ENCODE measurements around the gene APOBEC2.

Gene APOBEC2

DNA sequence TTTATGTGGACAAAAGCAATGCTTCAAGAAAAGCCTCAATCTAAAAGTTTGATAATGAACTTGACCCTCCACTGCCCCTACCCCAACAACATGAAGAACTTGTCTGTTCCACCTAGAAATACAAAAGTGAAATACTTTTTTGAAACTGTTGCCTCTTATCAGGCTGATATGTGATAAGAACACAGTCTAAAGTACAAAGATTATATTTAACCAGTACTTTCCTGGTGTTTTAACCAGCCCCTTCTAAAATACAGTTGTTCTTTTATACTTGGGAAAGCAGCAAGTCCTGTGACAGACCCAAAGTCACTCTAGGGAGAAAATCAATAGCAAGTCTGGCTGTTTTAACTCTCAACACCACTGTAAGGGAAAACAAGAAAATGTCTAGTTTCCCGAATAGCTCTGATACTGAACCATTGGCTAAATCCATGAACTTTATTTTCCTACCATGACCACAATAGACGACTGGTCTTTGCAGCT, 12.6 kb downstream of the APOBEC2 start:
- no peak overlapping the region for H3K9ac ChIP-seq (ENCODE audit: low read depth, low read length)
- no peaks in the 10 kb centered on the region for H3K9me3 ChIP-seq (ENCODE audit: insufficient read depth, low read depth, low read length)
- no peak overlapping the region for H3K4me3 ChIP-seq (ENCODE audit: low read length)
- peaks cover 83% of the 10 kb centered on the region for H3K36me3 ChIP-seq (ENCODE audit: insufficient read depth, low read depth, low read length)
- H3K27ac ChIP-seq (ENCODE audit: low read length), result no peak overlapping the region
- H3K4me1 ChIP-seq (ENCODE audit: insufficient read depth, low read length), result peaks cover 4% of the 10 kb centered on the region; the same call in 1 of the 2 replicates
- no peaks in the 10 kb centered on the region for H3K27me3 ChIP-seq (ENCODE audit: insufficient read depth, low read length)

DNA sequence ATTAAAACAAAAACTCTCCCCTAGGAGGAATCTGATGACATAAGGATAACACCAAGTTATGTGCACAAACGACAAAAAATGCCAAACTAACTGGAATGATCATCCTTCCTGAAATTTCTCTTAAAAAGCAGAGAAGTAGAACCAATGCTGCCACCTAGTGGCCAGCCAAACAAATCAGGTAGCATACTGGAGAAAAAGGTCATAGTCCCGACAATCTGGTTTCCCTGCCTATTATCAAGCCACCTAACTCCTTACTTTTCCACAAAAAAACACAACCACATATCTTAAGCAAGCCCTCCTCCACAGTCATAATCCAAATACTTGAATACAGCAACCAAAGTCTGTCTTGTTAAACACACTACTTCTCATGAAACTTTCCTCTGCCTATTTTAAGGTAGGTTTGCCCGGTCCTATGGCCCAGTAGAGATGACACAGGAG, 13.9 kb downstream of the APOBEC2 start:
- peaks cover 9% of the 10 kb centered on the region; the same call in 1 of the 2 replicates for H3K4me1 ChIP-seq (ENCODE audit: insufficient read depth, low read length)

GRCh38 chr6:41071501-41071922, 18.5 kb downstream of the APOBEC2 start:
- Histone ChIP-seq H3K4me1 (ENCODE audit: insufficient read depth, low read length) (peaks cover 21% of the 10 kb centered on the region; the same call in 1 of the 2 replicates), H3K4me3 (ENCODE audit: low read length) (peak overlapping the region; percentile 84), H3K36me3 (ENCODE audit: insufficient read depth, low read depth, low read length) (peaks cover 49% of the 10 kb centered on the region), H3K9me3 (ENCODE audit: insufficient read depth, low read depth, low read length) (no peaks in the 10 kb centered on the region), H3K27me3 (ENCODE audit: insufficient read depth, low read length) (no peaks in the 10 kb centered on the region), H3K27ac (ENCODE audit: low read length) (peak overlapping the region; percentile 99), H3K9ac (ENCODE audit: low read depth, low read length) (peak overlapping the region; percentile 99)

More for the DNA sequence above, 13.9 kb downstream of the APOBEC2 start:
- Histone ChIP-seq H3K27ac (ENCODE audit: low read length) (no peak overlapping the region), H3K9me3 (ENCODE audit: insufficient read depth, low read depth, low read length) (no peaks in the 10 kb centered on the region), H3K9ac (ENCODE audit: low read depth, low read length) (no peak overlapping the region), H3K36me3 (ENCODE audit: insufficient read depth, low read depth, low read length) (peaks cover 77% of the 10 kb centered on the region), H3K27me3 (ENCODE audit: insufficient read depth, low read length) (no peaks in the 10 kb centered on the region), H3K4me3 (ENCODE audit: low read length) (no peak overlapping the region)

DNA sequence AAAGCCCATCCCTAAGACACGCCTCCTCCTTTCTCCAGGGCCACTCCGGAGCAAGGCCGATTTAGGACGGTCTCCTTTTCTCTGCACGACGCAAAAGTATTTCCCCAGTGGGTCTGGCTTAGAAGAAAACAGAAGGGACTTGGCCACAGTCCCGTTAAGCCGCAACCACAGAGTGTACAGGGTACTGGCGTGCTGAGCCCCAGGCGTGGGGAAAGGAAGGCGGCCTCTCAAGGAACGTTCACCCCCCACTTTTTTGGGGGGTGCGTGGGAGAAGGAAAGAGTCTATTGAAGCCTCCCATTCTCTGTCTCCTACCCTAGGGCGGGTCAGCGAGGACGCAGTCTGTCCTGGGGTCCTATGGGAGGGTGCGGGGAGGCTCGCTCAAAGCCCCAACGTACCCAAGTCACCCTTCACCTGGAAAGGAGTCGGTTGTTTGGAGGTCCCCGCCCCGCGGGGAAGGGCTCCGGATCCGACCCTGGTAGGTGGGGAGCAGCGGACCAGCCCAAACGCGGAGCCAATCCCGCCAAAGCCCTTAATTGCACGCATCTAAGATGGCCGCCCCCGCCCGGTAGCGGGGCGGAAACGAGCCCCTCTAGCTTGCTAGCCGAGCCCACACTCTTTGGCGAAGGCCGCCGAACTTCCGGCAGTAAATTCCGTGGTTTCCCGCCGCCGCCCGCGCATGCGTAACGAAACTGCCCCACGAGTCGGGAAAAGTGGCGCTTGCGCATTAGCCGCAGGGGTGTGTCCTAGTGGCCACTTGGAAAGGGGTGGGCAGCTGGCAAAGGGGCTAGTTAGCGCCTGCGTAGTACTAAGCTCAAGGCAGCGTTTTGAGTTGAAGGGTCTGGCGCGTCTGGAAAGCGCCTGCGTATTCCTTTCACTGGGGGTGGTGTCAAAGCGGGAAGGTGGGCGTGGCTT, 19.2 kb downstream of the APOBEC2 start, which contains the start of gene OARD1:
TSS of gene OARD1 (minus strand) at position 434 of the 913 bp plus-strand sequence. CDS start 722 bp downstream, outside the sequence.
- peak within 1 kb of the TSS; percentile 99 for H3K9ac ChIP-seq (ENCODE audit: low read depth, low read length)
- H3K27ac ChIP-seq (ENCODE audit: low read length), result peak within 1 kb of the TSS; percentile 99
- no peaks in the 10 kb centered on the region for H3K9me3 ChIP-seq (ENCODE audit: insufficient read depth, low read depth, low read length)
- H3K27me3 ChIP-seq (ENCODE audit: insufficient read depth, low read length), result no peaks in the 10 kb centered on the region
- H3K4me3 ChIP-seq (ENCODE audit: low read length), result peak within 1 kb of the TSS; percentile 84
- H3K36me3 ChIP-seq (ENCODE audit: insufficient read depth, low read depth, low read length), result peaks cover 44% of the 10 kb centered on the region
- H3K4me1 ChIP-seq (ENCODE audit: insufficient read depth, low read length), result peaks cover 21% of the 10 kb centered on the region; the same call in 1 of the 2 replicates

DNA sequence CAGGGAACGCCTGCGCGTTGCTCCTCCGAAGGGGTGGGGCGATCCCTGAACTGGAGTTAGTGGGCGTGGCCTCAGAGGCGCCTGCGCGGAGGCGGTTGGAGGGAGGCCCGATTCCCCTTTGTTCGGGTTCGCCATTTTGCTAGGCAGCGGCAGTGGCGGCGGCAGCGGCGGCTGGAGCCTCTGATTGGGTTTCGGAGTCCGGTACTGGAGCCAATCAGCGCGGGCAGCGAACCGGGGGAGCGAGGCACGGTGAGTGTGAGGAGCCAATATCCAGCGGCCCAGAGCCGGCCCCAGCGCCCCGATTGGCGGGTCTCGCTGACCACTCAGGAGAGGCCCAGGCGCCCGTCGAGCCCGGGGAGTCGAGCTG, 19.8 kb downstream of the APOBEC2 start, which contains the start of gene NFYA:
TSS of gene NFYA (plus strand) at position 139 of the 367 bp plus-strand sequence. CDS start 6,116 bp downstream, outside the sequence.
- peaks cover 37% of the 10 kb centered on the region for H3K36me3 ChIP-seq (ENCODE audit: insufficient read depth, low read depth, low read length)
- H3K4me1 ChIP-seq (ENCODE audit: insufficient read depth, low read length), result peaks cover 21% of the 10 kb centered on the region; the same call in 1 of the 2 replicates
- peak within 1 kb of the TSS; percentile 99 for H3K9ac ChIP-seq (ENCODE audit: low read depth, low read length)
- no peaks in the 10 kb centered on the region for H3K27me3 ChIP-seq (ENCODE audit: insufficient read depth, low read length)
- peak within 1 kb of the TSS; percentile 99 for H3K27ac ChIP-seq (ENCODE audit: low read length)
- no peaks in the 10 kb centered on the region for H3K9me3 ChIP-seq (ENCODE audit: insufficient read depth, low read depth, low read length)
- peak within 1 kb of the TSS; percentile 84 for H3K4me3 ChIP-seq (ENCODE audit: low read length)

- Histone ChIP-seq H3K4me3 (ENCODE audit: low read length) (peak overlapping the region; percentile 80), H3K36me3 (ENCODE audit: insufficient read depth, low read depth, low read length) (peaks cover 37% of the 10 kb centered on the region), H3K9me3 (ENCODE audit: insufficient read depth, low read depth, low read length) (no peaks in the 10 kb centered on the region), H3K27ac (ENCODE audit: low read length) (peak overlapping the region; percentile 83), H3K9ac (ENCODE audit: low read depth, low read length) (peak overlapping the region; percentile 99), H3K4me1 (ENCODE audit: insufficient read depth, low read length) (peaks cover 21% of the 10 kb centered on the region; the same call in 1 of the 2 replicates), H3K27me3 (ENCODE audit: insufficient read depth, low read length) (no peaks in the 10 kb centered on the region)
Measured at GRCh38 chr6:41073203-41073967, 20.4 kb downstream of the APOBEC2 start.

DNA sequence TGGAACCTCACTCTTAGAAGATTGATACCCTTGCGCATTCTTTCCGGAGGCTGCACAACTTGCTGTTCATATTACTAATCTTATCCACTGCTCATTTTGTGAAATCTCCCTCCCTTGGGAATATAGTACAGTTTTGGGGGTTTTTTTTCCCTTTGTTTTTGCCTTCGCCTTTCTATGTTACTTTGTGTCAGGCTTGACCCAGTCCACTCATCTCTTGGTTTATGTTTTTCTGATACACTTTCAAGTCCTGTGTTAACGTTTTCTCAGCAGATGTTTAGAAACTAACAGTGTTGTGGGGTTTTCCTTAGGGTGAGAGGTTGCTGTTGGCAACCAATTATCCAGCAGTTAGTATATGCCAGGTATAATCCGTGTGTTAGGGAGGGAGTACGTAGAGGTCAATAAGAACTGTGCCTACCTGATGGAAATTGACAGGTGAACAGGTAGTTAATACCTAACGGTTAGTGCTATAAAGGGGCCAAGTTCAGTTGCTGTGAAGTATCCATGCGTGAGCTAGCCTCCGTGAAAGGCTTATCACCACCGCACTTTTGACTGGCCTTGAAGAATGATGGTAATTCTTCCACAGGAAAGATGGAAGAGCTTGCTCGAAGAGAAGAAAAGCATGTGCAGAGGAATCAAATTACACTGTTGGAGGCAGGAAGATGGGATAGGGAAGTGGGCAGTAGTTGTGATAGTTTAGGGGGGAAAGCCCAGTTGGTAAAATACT, 21.1 kb downstream of the APOBEC2 start:
- Histone ChIP-seq H3K9ac (ENCODE audit: low read depth, low read length) (peak overlapping the region; percentile 99; the same call in 1 of the 2 replicates), H3K4me1 (ENCODE audit: insufficient read depth, low read length) (peaks cover 21% of the 10 kb centered on the region; the same call in 1 of the 2 replicates), H3K4me3 (ENCODE audit: low read length) (peak overlapping the region; percentile 80), H3K27ac (ENCODE audit: low read length) (peak overlapping the region; percentile 75), H3K27me3 (ENCODE audit: insufficient read depth, low read length) (no peaks in the 10 kb centered on the region), H3K36me3 (ENCODE audit: insufficient read depth, low read depth, low read length) (peaks cover 37% of the 10 kb centered on the region), H3K9me3 (ENCODE audit: insufficient read depth, low read depth, low read length) (no peaks in the 10 kb centered on the region)

DNA sequence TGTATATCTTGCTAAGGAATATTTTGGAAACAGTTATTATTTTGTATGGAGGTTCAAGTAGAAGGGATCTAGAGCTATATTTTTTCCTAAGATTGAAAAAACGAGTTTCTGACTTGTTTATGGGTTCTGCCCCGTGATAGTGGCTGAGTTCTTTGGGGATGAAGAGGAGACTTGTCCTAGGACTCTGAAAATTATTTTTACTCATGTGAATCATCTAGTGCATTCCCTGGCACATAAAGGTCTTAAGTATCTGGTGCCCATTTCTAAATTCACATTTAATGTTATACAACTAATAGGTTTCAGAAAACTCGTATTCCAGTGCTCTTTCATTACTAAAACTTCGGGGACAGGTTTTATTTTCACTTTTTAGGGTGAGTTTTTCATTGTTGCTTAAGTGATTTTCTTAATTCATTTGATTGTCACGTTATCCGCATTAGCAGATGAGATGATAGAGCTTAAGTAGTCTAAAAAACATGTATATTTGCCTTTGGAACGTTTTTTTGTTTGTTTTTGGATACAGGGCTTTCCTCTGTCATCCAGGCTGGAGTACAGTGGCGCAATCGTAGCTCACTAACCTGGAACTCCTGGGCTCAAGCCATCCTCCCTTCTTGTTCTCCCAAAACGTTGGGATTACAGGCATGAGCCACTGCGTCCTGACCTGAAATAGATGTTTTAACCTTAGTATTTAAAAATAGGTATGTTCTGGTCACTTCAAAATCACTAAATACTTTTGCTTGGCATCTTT, 21.9 kb downstream of the APOBEC2 start:
- peaks cover 38% of the 10 kb centered on the region for H3K36me3 ChIP-seq (ENCODE audit: insufficient read depth, low read depth, low read length)
- peak overlapping the region; percentile 75 for H3K27ac ChIP-seq (ENCODE audit: low read length)
- H3K9ac ChIP-seq (ENCODE audit: low read depth, low read length), result peak overlapping the region; percentile 99; the same call in 1 of the 2 replicates

DNA sequence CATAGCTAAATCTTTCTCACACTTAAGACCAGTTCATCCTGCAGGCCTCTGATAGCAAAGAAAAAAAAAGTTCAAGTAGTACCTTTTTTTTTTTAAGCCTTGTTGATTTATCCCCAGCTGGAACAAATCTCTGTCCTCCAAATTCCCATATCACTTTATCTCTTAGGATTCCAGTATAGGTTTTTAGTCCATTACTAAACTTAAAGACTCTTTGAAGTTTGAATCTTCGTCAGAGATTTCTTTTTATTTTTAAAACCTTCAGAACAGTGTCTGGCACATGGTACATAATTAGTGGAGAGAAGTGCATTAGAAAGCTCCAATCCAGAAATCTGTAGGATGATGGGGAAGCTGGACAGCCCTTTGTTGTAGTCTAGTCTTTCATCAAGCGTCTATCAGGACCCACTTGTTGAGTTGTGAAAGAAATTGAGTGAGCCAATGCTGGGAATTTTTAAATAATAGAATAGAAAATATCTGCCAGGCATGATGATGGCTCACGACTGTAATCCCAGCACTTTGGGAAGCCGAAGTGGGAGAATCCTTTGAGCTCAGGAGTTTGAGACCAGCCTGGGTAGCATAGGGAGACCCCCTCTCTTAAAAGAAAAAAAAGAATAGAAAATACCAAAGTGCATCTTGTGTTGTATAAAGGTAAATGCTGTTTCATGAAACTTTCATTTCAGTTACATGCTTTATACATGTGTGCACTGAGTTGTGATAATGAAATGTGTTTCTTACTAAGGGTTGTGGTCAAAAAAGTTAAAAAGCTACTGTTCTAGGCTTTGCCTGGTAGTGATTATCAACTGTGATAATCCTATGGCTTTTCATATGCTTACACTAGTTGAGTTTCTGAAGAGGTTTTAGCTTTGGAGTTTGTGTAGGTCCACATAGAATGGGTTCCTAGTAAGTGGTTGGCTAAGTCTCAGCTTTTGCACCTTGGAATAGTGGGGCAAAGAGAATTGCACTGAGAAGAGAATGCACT, 22.9 kb downstream of the APOBEC2 start:
- Histone ChIP-seq H3K36me3 (ENCODE audit: insufficient read depth, low read depth, low read length) (peaks cover 40% of the 10 kb centered on the region), H3K9me3 (ENCODE audit: insufficient read depth, low read depth, low read length) (no peaks in the 10 kb centered on the region), H3K9ac (ENCODE audit: low read depth, low read length) (peak overlapping the region; percentile 99), H3K27ac (ENCODE audit: low read length) (no peak overlapping the region), H3K4me3 (ENCODE audit: low read length) (peak overlapping the region; percentile 80; the same call in 1 of the 2 replicates), H3K4me1 (ENCODE audit: insufficient read depth, low read length) (peaks cover 14% of the 10 kb centered on the region; the same call in 1 of the 2 replicates), H3K27me3 (ENCODE audit: insufficient read depth, low read length) (no peaks in the 10 kb centered on the region)

More for the DNA sequence above, 21.9 kb downstream of the APOBEC2 start:
- Histone ChIP-seq H3K9me3 (ENCODE audit: insufficient read depth, low read depth, low read length) (no peaks in the 10 kb centered on the region), H3K27me3 (ENCODE audit: insufficient read depth, low read length) (no peaks in the 10 kb centered on the region), H3K4me1 (ENCODE audit: insufficient read depth, low read length) (peaks cover 21% of the 10 kb centered on the region; the same call in 1 of the 2 replicates), H3K4me3 (ENCODE audit: low read length) (peak overlapping the region; percentile 80)
